HEK293T (cell line): ENCODE results near the gene RABL2B.
"Not testable (repeated sequence)": the region's sequence is repeated elsewhere in the genome, so short reads cannot be mapped to it uniquely, and the experiment has no call there.

Experiments
- ARNT ChIP-seq: fragments of 450-650 bp; IDR thresholded peaks from 2 replicates; pipeline ENCODE4 v1.6.1; 2017; ENCODE audit warnings: mild to moderate bottlenecking
- ELF4 ChIP-seq: fragments of 450-650 bp; IDR thresholded peaks from 2 replicates; pipeline ENCODE4 v1.6.1; 2017; ENCODE audit warnings: antibody characterized with exemption
- FOXA1 ChIP-seq: fragments of 450-650 bp; IDR thresholded peaks from 2 replicates; pipeline ENCODE4 v1.6.1; 2016; ENCODE audit warnings: mild to moderate bottlenecking
- FOXK2 ChIP-seq: fragments of 450-650 bp; IDR thresholded peaks from 2 replicates; pipeline ENCODE4 v1.6.1; 2016; ENCODE audit warnings: mild to moderate bottlenecking
- FOXM1 ChIP-seq: fragments of 450-650 bp; IDR thresholded peaks from 2 replicates; pipeline ENCODE4 v1.6.1; 2017; ENCODE audit warnings: mild to moderate bottlenecking, borderline replicate concordance
- HDGF ChIP-seq: fragments of 450-650 bp; IDR thresholded peaks from 2 replicates; pipeline ENCODE4 v1.6.1; 2017; ENCODE audit warnings: antibody characterized with exemption, borderline replicate concordance
- L3MBTL2 ChIP-seq: fragments of 450-650 bp; conservative IDR thresholded peaks from 2 replicates; pipeline ENCODE4 v1.6.1; 2016; ENCODE audit warnings: mild to moderate bottlenecking
- LEF1 ChIP-seq: fragments of 450-650 bp; IDR thresholded peaks from 2 replicates; pipeline ENCODE4 v1.6.1; 2017; ENCODE audit warnings: mild to moderate bottlenecking, borderline replicate concordance
- PKNOX1 ChIP-seq: fragments of 450-650 bp; IDR thresholded peaks from 2 replicates; pipeline ENCODE4 v1.6.1; 2016
- SP1 ChIP-seq: fragments of 450-650 bp; IDR thresholded peaks from 2 replicates; pipeline ENCODE4 v1.6.1; 2017
- SUZ12 ChIP-seq: fragments of 450-650 bp; IDR thresholded peaks from 2 replicates; pipeline ENCODE4 v1.6.1; 2016; ENCODE audit warnings: mild to moderate bottlenecking
- TARDBP ChIP-seq: fragments of 450-650 bp; IDR thresholded peaks from 2 replicates; pipeline ENCODE4 v1.6.1; 2016
- ZNF384 ChIP-seq: fragments of 450-650 bp; IDR thresholded peaks from 2 replicates; pipeline ENCODE4 v1.6.1; 2016

GRCh38 chr22:50756949-50757491 is 26.4 kb downstream of the RABL2B start:
- not testable (repeated sequence) for TF ChIP-seq ELF4, ZNF384, SP1, ARNT, SUZ12, LEF1, FOXK2, FOXA1, FOXM1, PKNOX1, TARDBP, HDGF
- TF ChIP-seq L3MBTL2, result 0 out of 2 replicates have a peak, but pooled peaks have one; percentile 42
